GM23338 (cell line): ENCODE results near the gene AOC1. TPM values are rescaled to one million over a fixed set of nuclear protein-coding genes. Genes with fewer than 3 reads are reported as not detected.

Experiments
- ATAC-seq: fragments of 200-7000 bp; cut with Tn5 transposase; 3 replicates; pipeline ENCODE4 v1.9.1; 2020
- DNase-seq: peaks from one replicate; pipeline ENCODE4 v3.0.0-alpha.2; 2015; ENCODE audit warnings: low spot score
- H2AFZ ChIP-seq: fragments of 200-600 bp; sonication (generic); 2 replicates; pipeline ENCODE4 v1.8.0; 2016; ENCODE audit warnings: antibody characterized with exemption, mild to moderate bottlenecking, moderate library complexity
- H3F3A ChIP-seq: fragments of 200-600 bp; sonication (generic); replicated peaks from 2 replicates; pipeline ENCODE4 v1.8.0; 2017; ENCODE audit warnings: antibody characterized with exemption, mixed run types, low read depth
- H3K27ac ChIP-seq: fragments of 200-600 bp; sonication (generic); 2 replicates; pipeline ENCODE4 v1.6.1; 2016; ENCODE audit warnings: low read depth
- H3K27me3 ChIP-seq: fragments of 200-600 bp; sonication (generic); 2 replicates; pipeline ENCODE4 v1.8.0; 2016; ENCODE audit warnings: mild to moderate bottlenecking, mixed run types, moderate library complexity; ENCODE audit not compliant: insufficient read depth
- H3K36me3 ChIP-seq: fragments of 200-600 bp; sonication (generic); 2 replicates; pipeline ENCODE4 v1.8.0; 2016; ENCODE audit warnings: mild to moderate bottlenecking; ENCODE audit not compliant: insufficient read depth
- H3K4me1 ChIP-seq: fragments of 200-600 bp; sonication (generic); 2 replicates; pipeline ENCODE4 v1.8.0; 2016; ENCODE audit warnings: mild to moderate bottlenecking, moderate library complexity; ENCODE audit not compliant: insufficient read depth
- H3K4me2 ChIP-seq: fragments of 200-600 bp; sonication (generic); 2 replicates; pipeline ENCODE4 v1.7.1; 2017; ENCODE audit warnings: mixed run types
- H3K4me3 ChIP-seq: fragments of 200-600 bp; sonication (generic); 2 replicates; pipeline ENCODE4 v1.6.1; 2016; ENCODE audit warnings: mixed run types
- H3K79me2 ChIP-seq: fragments of 200-600 bp; sonication (generic); replicated peaks from 2 replicates; pipeline ENCODE4 v1.8.0; 2017; ENCODE audit warnings: mild to moderate bottlenecking; ENCODE audit not compliant: insufficient read depth
- H3K9me2 ChIP-seq: fragments of 200-600 bp; sonication (generic); 2 replicates; pipeline ENCODE4 v1.8.0; 2017; ENCODE audit not compliant: insufficient read depth
- H4K20me1 ChIP-seq: fragments of 200-600 bp; sonication (generic); replicated peaks from 2 replicates; pipeline ENCODE4 v1.8.0; 2017; ENCODE audit warnings: mild to moderate bottlenecking; ENCODE audit not compliant: insufficient read depth
- H3K27ac Mint-ChIP-seq: 2 replicates; pipeline ENCODE4 v1.8.0; 2020; ENCODE audit warnings: inconsistent platforms, mild to moderate bottlenecking, moderate library complexity, mixed read lengths
- H3K27me3 Mint-ChIP-seq: 3 replicates; pipeline ENCODE4 v1.8.0; 2022; ENCODE audit warnings: low read depth, mild to moderate bottlenecking, moderate library complexity, mixed read lengths, inconsistent platforms; ENCODE audit not compliant: insufficient read depth, poor library complexity
- H3K36me3 Mint-ChIP-seq: 3 replicates; pipeline ENCODE4 v1.8.0; 2021; ENCODE audit warnings: low read depth, mild to moderate bottlenecking, inconsistent platforms, moderate library complexity, mixed read lengths
- H3K4me1 Mint-ChIP-seq: 3 replicates; pipeline ENCODE4 v1.8.0; 2020; ENCODE audit warnings: mild to moderate bottlenecking, inconsistent platforms, mixed read lengths
- H3K4me3 Mint-ChIP-seq: 3 replicates; pipeline ENCODE4 v1.8.0; 2021; ENCODE audit warnings: moderate library complexity, mild to moderate bottlenecking, inconsistent platforms, mixed read lengths
- H3K9me3 Mint-ChIP-seq: 3 replicates; pipeline ENCODE4 v1.8.0; 2020; ENCODE audit warnings: moderate library complexity, mild to moderate bottlenecking, inconsistent platforms, mixed read lengths
- CREB1 ChIP-seq: fragments of 250-450 bp; sonication (Bioruptor Pico); IDR thresholded peaks from 2 replicates; pipeline ENCODE4 v1.5.0; 2020; ENCODE audit warnings: low read depth, mild to moderate bottlenecking, moderate library complexity
- ETS1 ChIP-seq: IDR thresholded peaks from 2 replicates; pipeline ENCODE4 v1.6.1; 2016; ENCODE audit warnings: antibody characterized with exemption
- EZH2 ChIP-seq: fragments of 200-600 bp; sonication (generic); IDR thresholded peaks from one replicate; pipeline ENCODE4 v1.8.0; 2017; ENCODE audit warnings: antibody characterized with exemption, mild to moderate bottlenecking, low read depth; ENCODE audit not compliant: unreplicated experiment
- EZH2phosphoT487 ChIP-seq: fragments of 200-600 bp; sonication (generic); IDR thresholded peaks from one replicate; pipeline ENCODE4 v1.8.1; 2018; ENCODE audit warnings: antibody characterized with exemption; ENCODE audit not compliant: unreplicated experiment
- JUNB ChIP-seq: IDR thresholded peaks from one replicate; pipeline ENCODE4 v1.6.1; 2016; ENCODE audit warnings: antibody characterized with exemption; ENCODE audit not compliant: unreplicated experiment
- NANOG ChIP-seq: IDR thresholded peaks from 2 replicates; pipeline ENCODE4 v1.6.1; 2016; ENCODE audit warnings: antibody characterized with exemption, borderline replicate concordance
- POLR2AphosphoS5 ChIP-seq: IDR thresholded peaks from 2 replicates; pipeline ENCODE4 v1.6.1; 2016; ENCODE audit warnings: antibody characterized with exemption, low read depth
- ZNF114 ChIP-seq: fragments of 250-450 bp; sonication (Bioruptor Pico); IDR thresholded peaks from 2 replicates; pipeline ENCODE4 v1.5.0; 2020; ENCODE audit warnings: mild to moderate bottlenecking, moderate library complexity
- ZNF331 ChIP-seq: fragments of 250-450 bp; sonication (Bioruptor Pico); IDR thresholded peaks from 2 replicates; pipeline ENCODE4 v1.5.0; 2020; ENCODE audit warnings: low read depth, mild to moderate bottlenecking, moderate library complexity
- polyA plus RNA-seq: library from polyadenylated mRNA; unstranded; fragments of >200 nt; fragmentation: Nextera tagmentation; extraction: Ambion mirVana; gene quantifications from 2 replicates; pipeline ENCODE4 v1.2.1, GENCODE V29; 2016
- total RNA-seq: library from RNA; depleted of rRNA; stranded (reverse); fragments of >200 nt; shearing (Covaris generic); gene quantifications from 2 replicates; pipeline ENCODE4 v1.2.3, GENCODE V29; 2014
- TF ChIP-seq, protein P1 (sequence below), 2 experiments: fragments of 200-600 bp in 1 of 2; sonication (generic) in 1 of 2; conservative IDR thresholded peaks; 2 replicates each; pipeline versions ENCODE4 v1.5.1 to v1.6.1; 2016 to 2017; ENCODE audit warnings: antibody characterized with exemption in 2 of 2, low read depth in 2 of 2, mild to moderate bottlenecking in 2 of 2, moderate library complexity in 1 of 2
- TF ChIP-seq, protein P2 (sequence below): IDR thresholded peaks from one replicate; pipeline ENCODE4 v1.6.1; 2018; ENCODE audit warnings: antibody characterized with exemption; ENCODE audit not compliant: unreplicated experiment

The AOC1 gene
- total and polyA plus RNA-seq, 2 experiments from 2014 or later: not detected

- TF ChIP-seq, protein P1, sequence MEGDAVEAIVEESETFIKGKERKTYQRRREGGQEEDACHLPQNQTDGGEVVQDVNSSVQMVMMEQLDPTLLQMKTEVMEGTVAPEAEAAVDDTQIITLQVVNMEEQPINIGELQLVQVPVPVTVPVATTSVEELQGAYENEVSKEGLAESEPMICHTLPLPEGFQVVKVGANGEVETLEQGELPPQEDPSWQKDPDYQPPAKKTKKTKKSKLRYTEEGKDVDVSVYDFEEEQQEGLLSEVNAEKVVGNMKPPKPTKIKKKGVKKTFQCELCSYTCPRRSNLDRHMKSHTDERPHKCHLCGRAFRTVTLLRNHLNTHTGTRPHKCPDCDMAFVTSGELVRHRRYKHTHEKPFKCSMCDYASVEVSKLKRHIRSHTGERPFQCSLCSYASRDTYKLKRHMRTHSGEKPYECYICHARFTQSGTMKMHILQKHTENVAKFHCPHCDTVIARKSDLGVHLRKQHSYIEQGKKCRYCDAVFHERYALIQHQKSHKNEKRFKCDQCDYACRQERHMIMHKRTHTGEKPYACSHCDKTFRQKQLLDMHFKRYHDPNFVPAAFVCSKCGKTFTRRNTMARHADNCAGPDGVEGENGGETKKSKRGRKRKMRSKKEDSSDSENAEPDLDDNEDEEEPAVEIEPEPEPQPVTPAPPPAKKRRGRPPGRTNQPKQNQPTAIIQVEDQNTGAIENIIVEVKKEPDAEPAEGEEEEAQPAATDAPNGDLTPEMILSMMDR (conservative IDR thresholded peaks at IDR 0.05; ENCODE audit: low read depth in 2 of 2): no peak
- TF ChIP-seq EZH2: no peak
- no peak for TF ChIP-seq ETS1
- no peak for TF ChIP-seq CREB1
- TF ChIP-seq POLR2AphosphoS5: no peak
- TF ChIP-seq ZNF114 (CRISPR knock-in tag): no peak
- TF ChIP-seq EZH2phosphoT487: no peak
- TF ChIP-seq ZNF331 (CRISPR knock-in tag): no peak
- TF ChIP-seq JUNB: no peak
- no peak for TF ChIP-seq NANOG
These were observed 45.5 kb downstream of the AOC1 start (continued) for GRCh38 chr7:150897502-150898474.

- H3K27me3 Mint-ChIP-seq: peaks cover 40% of the 10 kb centered on the region
These were observed 46.2 kb downstream of the AOC1 start for GRCh38 chr7:150898475-150899011.

More at GRCh38 chr7:150898475-150899011, 46.2 kb downstream of the AOC1 start:
- no peak overlapping the region for H3K4me2 ChIP-seq
- ATAC-seq (peak; percentile 82), DNase-seq (peak; percentile 84)
- no peak overlapping the region for H3K27ac ChIP-seq
- H3K4me1 ChIP-seq: peaks cover 11% of the 10 kb centered on the region; the same call in 1 of the 2 replicates
- H2AFZ ChIP-seq: peak overlapping the region; percentile 88
- TF ChIP-seq, protein P1 (conservative IDR thresholded peaks at IDR 0.05; ENCODE audit: low read depth in 2 of 2): peak; percentile 81 to 94
- TF ChIP-seq POLR2AphosphoS5: no peak
- TF ChIP-seq, protein P2, sequence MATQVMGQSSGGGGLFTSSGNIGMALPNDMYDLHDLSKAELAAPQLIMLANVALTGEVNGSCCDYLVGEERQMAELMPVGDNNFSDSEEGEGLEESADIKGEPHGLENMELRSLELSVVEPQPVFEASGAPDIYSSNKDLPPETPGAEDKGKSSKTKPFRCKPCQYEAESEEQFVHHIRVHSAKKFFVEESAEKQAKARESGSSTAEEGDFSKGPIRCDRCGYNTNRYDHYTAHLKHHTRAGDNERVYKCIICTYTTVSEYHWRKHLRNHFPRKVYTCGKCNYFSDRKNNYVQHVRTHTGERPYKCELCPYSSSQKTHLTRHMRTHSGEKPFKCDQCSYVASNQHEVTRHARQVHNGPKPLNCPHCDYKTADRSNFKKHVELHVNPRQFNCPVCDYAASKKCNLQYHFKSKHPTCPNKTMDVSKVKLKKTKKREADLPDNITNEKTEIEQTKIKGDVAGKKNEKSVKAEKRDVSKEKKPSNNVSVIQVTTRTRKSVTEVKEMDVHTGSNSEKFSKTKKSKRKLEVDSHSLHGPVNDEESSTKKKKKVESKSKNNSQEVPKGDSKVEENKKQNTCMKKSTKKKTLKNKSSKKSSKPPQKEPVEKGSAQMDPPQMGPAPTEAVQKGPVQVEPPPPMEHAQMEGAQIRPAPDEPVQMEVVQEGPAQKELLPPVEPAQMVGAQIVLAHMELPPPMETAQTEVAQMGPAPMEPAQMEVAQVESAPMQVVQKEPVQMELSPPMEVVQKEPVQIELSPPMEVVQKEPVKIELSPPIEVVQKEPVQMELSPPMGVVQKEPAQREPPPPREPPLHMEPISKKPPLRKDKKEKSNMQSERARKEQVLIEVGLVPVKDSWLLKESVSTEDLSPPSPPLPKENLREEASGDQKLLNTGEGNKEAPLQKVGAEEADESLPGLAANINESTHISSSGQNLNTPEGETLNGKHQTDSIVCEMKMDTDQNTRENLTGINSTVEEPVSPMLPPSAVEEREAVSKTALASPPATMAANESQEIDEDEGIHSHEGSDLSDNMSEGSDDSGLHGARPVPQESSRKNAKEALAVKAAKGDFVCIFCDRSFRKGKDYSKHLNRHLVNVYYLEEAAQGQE: no peak
- no peaks in the 10 kb centered on the region for H3K27me3 ChIP-seq
- Mint-ChIP-seq H3K4me1 (peaks cover 39% of the 10 kb centered on the region), H3K4me3 (no peak overlapping the region), H3K27ac (no peak overlapping the region), H3K9me3 (peaks cover 9% of the 10 kb centered on the region), H3K36me3 (peaks cover 4% of the 10 kb centered on the region; the same call in 1 of the 3 replicates)
- H3K36me3 ChIP-seq: no peaks in the 10 kb centered on the region
- H3K79me2 ChIP-seq: no peaks in the 10 kb centered on the region
- no peaks in the 10 kb centered on the region for H4K20me1 ChIP-seq
- no peak overlapping the region for H3K4me3 ChIP-seq
- H3K9me2 ChIP-seq: no peaks in the 10 kb centered on the region
- H3F3A ChIP-seq: no peaks in the 10 kb centered on the region
